ENCODE results near the gene RNU5B-1.

- TF ChIP-seq EP300 (conservative IDR thresholded peaks at IDR 0.05; ENCODE audit: poor library complexity, severe bottlenecking): no peak
- no peak for TF ChIP-seq POLR2AphosphoS5 (IDR thresholded peaks at IDR 0.05)
- TF ChIP-seq CTCF (IDR thresholded peaks at IDR 0.05; ENCODE audit: poor library complexity, severe bottlenecking): no peak
These were observed 28.8 kb downstream of the RNU5B-1 start for GRCh38 chr15:65333148-65333820.
